Neural cell (in vitro differentiated cells): Measurements from ENCODE around the gene TSEN54. TPM values are rescaled to one million over a fixed set of nuclear protein-coding genes. Genes with fewer than 3 reads are reported as not detected.
"Not testable (repeated sequence)": the region's sequence is repeated elsewhere in the genome, so short reads cannot be mapped to it uniquely, and the experiment has no call there.

Experiments
- H2AFZ ChIP-seq: fragments of 200-600, 300-800 bp; sonication (generic), shearing (Covaris generic); 2 replicates; pipeline ENCODE4 v1.6.0; 2014; ENCODE audit warnings: low read depth, mild to moderate bottlenecking, antibody characterized with exemption, low read length, moderate library complexity
- H3F3A ChIP-seq: fragments of 200-600 bp; shearing (Covaris generic); 2 replicates; pipeline ENCODE4 v1.6.1; 2016; ENCODE audit warnings: mild to moderate bottlenecking, moderate library complexity, mixed read lengths, antibody characterized with exemption, low read length; ENCODE audit not compliant: insufficient read depth, poor library complexity, severe bottlenecking
- H3K27ac ChIP-seq: fragments of 200-600, 300-800 bp; sonication (generic), shearing (Covaris generic); 2 replicates; pipeline ENCODE4 v1.5.1; 2014; ENCODE audit warnings: mild to moderate bottlenecking, low read length, moderate library complexity
- H3K27me3 ChIP-seq: fragments of 300-800, 200-600 bp; sonication (generic), shearing (Covaris generic); 2 replicates; pipeline ENCODE4 v1.6.0; 2014; ENCODE audit warnings: mild to moderate bottlenecking, low read depth, low read length, moderate library complexity; ENCODE audit not compliant: insufficient read depth
- H3K36me3 ChIP-seq: fragments of 300-800, 200-600 bp; sonication (generic), shearing (Covaris generic); 2 replicates; pipeline ENCODE4 v1.5.1; 2014; ENCODE audit warnings: mild to moderate bottlenecking, antibody characterized with exemption, low read length, moderate library complexity; ENCODE audit not compliant: insufficient read depth
- H3K4me2 ChIP-seq: fragments of 300-800, 200-600 bp; sonication (generic), shearing (Covaris generic); 2 replicates; pipeline ENCODE4 v1.6.0; 2014; ENCODE audit warnings: mild to moderate bottlenecking, low read length
- H3K4me3 ChIP-seq: fragments of 300-800, 200-600 bp; sonication (generic), shearing (Covaris generic); 2 replicates; pipeline ENCODE4 v1.5.1; 2014; ENCODE audit warnings: mild to moderate bottlenecking, low read length, moderate library complexity
- H3K79me2 ChIP-seq: fragments of 200-600 bp; shearing (Covaris generic); replicated peaks from 2 replicates; pipeline ENCODE4 v1.6.0; 2014; ENCODE audit warnings: mild to moderate bottlenecking, low read length, moderate library complexity; ENCODE audit not compliant: insufficient read depth
- H3K9ac ChIP-seq: fragments of 300-800, 200-600 bp; sonication (generic), shearing (Covaris generic); 2 replicates; pipeline ENCODE4 v1.6.1; 2016; ENCODE audit warnings: mild to moderate bottlenecking, low read length, mixed read lengths
- H3K9me2 ChIP-seq: fragments of 200-600 bp; shearing (Covaris generic); 2 replicates; pipeline ENCODE4 v1.6.1; 2016; ENCODE audit warnings: mild to moderate bottlenecking, low read length, mixed read lengths; ENCODE audit not compliant: insufficient read depth
- H3K9me3 ChIP-seq: fragments of 200-600, 300-800 bp; sonication (generic), shearing (Covaris generic); 2 replicates; pipeline ENCODE4 v1.6.1; 2016; ENCODE audit warnings: mild to moderate bottlenecking, mixed run types, low read length, moderate library complexity, mixed read lengths
- H4K20me1 ChIP-seq: fragments of 200-600 bp; shearing (Covaris generic); 2 replicates; pipeline ENCODE4 v1.6.1; 2016; ENCODE audit warnings: mild to moderate bottlenecking, mixed run types; ENCODE audit not compliant: insufficient read depth
- CTCF ChIP-seq: fragments of 450-650 bp; IDR thresholded peaks from 2 replicates; pipeline ENCODE4 v1.5.1; 2014; ENCODE audit warnings: antibody characterized with exemption, mild to moderate bottlenecking, moderate library complexity; ENCODE audit not compliant: poor library complexity, severe bottlenecking
- EP300 ChIP-seq: fragments of 450-650 bp; conservative IDR thresholded peaks from 2 replicates; pipeline ENCODE4 v1.6.1; 2014; ENCODE audit warnings: antibody characterized with exemption, mild to moderate bottlenecking, moderate library complexity; ENCODE audit not compliant: poor library complexity, severe bottlenecking
- EZH2 ChIP-seq: fragments of 200-600, 300-800 bp; shearing (Covaris generic), sonication (generic); IDR thresholded peaks from 2 replicates; pipeline ENCODE4 v1.6.1; 2014; ENCODE audit warnings: antibody characterized with exemption, low read length, borderline replicate concordance, mild to moderate bottlenecking; ENCODE audit not compliant: insufficient read depth, poor library complexity, severe bottlenecking
- MXI1 ChIP-seq: fragments of 450-650 bp; conservative IDR thresholded peaks from 2 replicates; pipeline ENCODE4 v1.6.1; 2014; ENCODE audit warnings: antibody characterized with exemption, mild to moderate bottlenecking; ENCODE audit not compliant: poor library complexity, severe bottlenecking
- POLR2AphosphoS5 ChIP-seq: IDR thresholded peaks from 2 replicates; pipeline ENCODE4 v1.6.1; 2012
- RAD21 ChIP-seq: fragments of 450-650 bp; conservative IDR thresholded peaks from 2 replicates; pipeline ENCODE4 v1.6.1; 2014; ENCODE audit warnings: antibody characterized with exemption, mild to moderate bottlenecking, moderate library complexity
- REST ChIP-seq: IDR thresholded peaks from 2 replicates; pipeline ENCODE4 v1.6.1; 2012; ENCODE audit warnings: borderline replicate concordance
- SMC3 ChIP-seq: fragments of 450-650 bp; conservative IDR thresholded peaks from 2 replicates; pipeline ENCODE4 v1.6.1; 2014; ENCODE audit warnings: antibody characterized with exemption, mild to moderate bottlenecking, moderate library complexity; ENCODE audit not compliant: poor library complexity
- TAF1 ChIP-seq: IDR thresholded peaks from 2 replicates; pipeline ENCODE4 v1.6.1; 2012; ENCODE audit warnings: low read depth
- polyA plus RNA-seq: library from polyadenylated mRNA; depleted of rRNA; stranded (reverse); fragments of >200 nt; gene quantifications from 2 replicates; pipeline ENCODE4 v1.2.3, GENCODE V29; 2014

Gene TSEN54
- polyA plus RNA-seq, 1 donor from 2014 or later, result 32.2 TPM

GRCh38 chr17:75476752-75477489 lies 39.4 kb upstream of the TSEN54 start:
- Histone ChIP-seq H3F3A (no peaks in the 10 kb centered on the region), H3K9ac (peak overlapping the region; percentile 56), H2AFZ (no peak overlapping the region), H3K27ac (peak overlapping the region; percentile 82), H3K36me3 (no peaks in the 10 kb centered on the region), H3K9me3 (no peaks in the 10 kb centered on the region), H3K27me3 (no peaks in the 10 kb centered on the region), H4K20me1 (no peaks in the 10 kb centered on the region), H3K9me2 (no peaks in the 10 kb centered on the region), H3K79me2 (no peaks in the 10 kb centered on the region), H3K4me3 (peak overlapping the region; percentile 58), H3K4me2 (peak overlapping the region; percentile 51)
- TF ChIP-seq RAD21, result no peak
- no peak for TF ChIP-seq POLR2AphosphoS5

GRCh38 chr17:75477490-75477862 lies 38.9 kb upstream of the TSEN54 start:
- H3K9me3 ChIP-seq, H3K9ac ChIP-seq, H3K4me2 ChIP-seq, H3K27me3 ChIP-seq, H3K27ac ChIP-seq, H4K20me1 ChIP-seq, H3K79me2 ChIP-seq, H3K4me3 ChIP-seq, H3K9me2 ChIP-seq, H3K36me3 ChIP-seq, H3F3A ChIP-seq, H2AFZ ChIP-seq: not testable (repeated sequence)

GRCh38 chr17:75478508-75478907 lies 37.8 kb upstream of the TSEN54 start:
- no peaks in the 10 kb centered on the region for H3K36me3 ChIP-seq
- no peak for TF ChIP-seq EP300
- TF ChIP-seq POLR2AphosphoS5, result no peak
- no peak for TF ChIP-seq MXI1
- no peak for TF ChIP-seq TAF1
- TF ChIP-seq EZH2, result no peak
- TF ChIP-seq SMC3, result no peak
- TF ChIP-seq RAD21, result no peak
- TF ChIP-seq CTCF, result no peak
- no peak overlapping the region for H3K9ac ChIP-seq
- H3K9me2 ChIP-seq, result no peaks in the 10 kb centered on the region
- H3K79me2 ChIP-seq, result no peaks in the 10 kb centered on the region
- H3K4me2 ChIP-seq, result no peak overlapping the region
- H3K27ac ChIP-seq, result no peak overlapping the region
- H3K4me3 ChIP-seq, result no peak overlapping the region
- no peaks in the 10 kb centered on the region for H3F3A ChIP-seq
- no peaks in the 10 kb centered on the region for H4K20me1 ChIP-seq
- H3K9me3 ChIP-seq, result no peaks in the 10 kb centered on the region
- no peaks in the 10 kb centered on the region for H3K27me3 ChIP-seq
- no peak overlapping the region for H2AFZ ChIP-seq

GRCh38 chr17:75480281-75480680 lies 36.0 kb upstream of the TSEN54 start:
- no peaks in the 10 kb centered on the region for H3K27me3 ChIP-seq
- no peaks in the 10 kb centered on the region for H3K9me3 ChIP-seq
- no peak overlapping the region for H3K4me2 ChIP-seq
- H3K36me3 ChIP-seq, result no peaks in the 10 kb centered on the region
- H3K4me3 ChIP-seq, result no peak overlapping the region
- H3K9ac ChIP-seq, result no peak overlapping the region
- no peaks in the 10 kb centered on the region for H3K79me2 ChIP-seq
- no peaks in the 10 kb centered on the region for H3K9me2 ChIP-seq
- H4K20me1 ChIP-seq, result no peaks in the 10 kb centered on the region
- no peak overlapping the region for H3K27ac ChIP-seq
- H3F3A ChIP-seq, result no peaks in the 10 kb centered on the region
- TF ChIP-seq EZH2 (no peak), POLR2AphosphoS5 (no peak), RAD21 (no peak), REST (no peak), SMC3 (no peak), TAF1 (no peak), MXI1 (no peak), EP300 (no peak), CTCF (no peak)
- no peak overlapping the region for H2AFZ ChIP-seq
